ENCODE measurements around the gene TRA2B. TPM values are rescaled to one million over a fixed set of nuclear protein-coding genes. Genes with fewer than 3 reads are reported as not detected.

The TRA2B gene
- total and polyA plus RNA-seq, 10 donors: 101 to 235 (median 143) TPM

DNA sequence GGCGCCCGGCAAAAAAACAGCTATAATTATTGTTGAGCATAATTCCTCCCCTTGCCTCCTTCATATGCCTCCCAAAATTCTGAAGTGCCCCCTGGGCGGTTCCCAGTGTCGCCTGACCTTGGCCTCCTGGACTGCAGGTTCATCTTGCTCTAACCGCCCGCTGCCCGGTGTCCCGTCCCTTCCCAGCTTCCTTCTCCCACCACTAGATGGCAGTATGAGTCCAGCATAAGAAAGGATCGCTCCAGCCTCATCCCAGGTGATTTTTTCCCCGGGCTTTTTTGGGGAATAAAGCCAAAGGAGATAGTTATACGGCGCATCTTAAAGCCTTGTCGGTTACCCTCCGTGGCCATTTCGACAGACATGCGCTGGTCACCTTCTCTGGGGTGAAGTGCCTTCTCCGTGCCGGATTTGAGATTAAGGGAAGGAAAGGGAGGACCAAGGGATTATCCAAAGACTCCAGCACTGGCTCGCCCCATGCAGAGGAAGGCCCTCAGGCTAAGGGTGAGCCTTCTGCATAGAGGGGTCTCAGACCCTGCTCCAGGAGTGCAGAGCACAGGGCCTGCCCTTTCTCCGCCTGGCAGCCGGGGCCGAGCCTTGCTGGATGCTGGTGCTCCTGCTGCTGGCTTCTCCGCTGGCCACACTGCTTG is 45.8 kb upstream of the TRA2B start:
- H3K9me3 ChIP-seq: no peaks in the 10 kb centered on the region
- no peak overlapping the region for H3K4me3 ChIP-seq
- TF ChIP-seq POLR2AphosphoS5 (IDR thresholded peaks at IDR 0.05) (no peak), POLR2A (IDR thresholded peaks at IDR 0.05) (no peak)
- TF ChIP-seq, protein P1, sequence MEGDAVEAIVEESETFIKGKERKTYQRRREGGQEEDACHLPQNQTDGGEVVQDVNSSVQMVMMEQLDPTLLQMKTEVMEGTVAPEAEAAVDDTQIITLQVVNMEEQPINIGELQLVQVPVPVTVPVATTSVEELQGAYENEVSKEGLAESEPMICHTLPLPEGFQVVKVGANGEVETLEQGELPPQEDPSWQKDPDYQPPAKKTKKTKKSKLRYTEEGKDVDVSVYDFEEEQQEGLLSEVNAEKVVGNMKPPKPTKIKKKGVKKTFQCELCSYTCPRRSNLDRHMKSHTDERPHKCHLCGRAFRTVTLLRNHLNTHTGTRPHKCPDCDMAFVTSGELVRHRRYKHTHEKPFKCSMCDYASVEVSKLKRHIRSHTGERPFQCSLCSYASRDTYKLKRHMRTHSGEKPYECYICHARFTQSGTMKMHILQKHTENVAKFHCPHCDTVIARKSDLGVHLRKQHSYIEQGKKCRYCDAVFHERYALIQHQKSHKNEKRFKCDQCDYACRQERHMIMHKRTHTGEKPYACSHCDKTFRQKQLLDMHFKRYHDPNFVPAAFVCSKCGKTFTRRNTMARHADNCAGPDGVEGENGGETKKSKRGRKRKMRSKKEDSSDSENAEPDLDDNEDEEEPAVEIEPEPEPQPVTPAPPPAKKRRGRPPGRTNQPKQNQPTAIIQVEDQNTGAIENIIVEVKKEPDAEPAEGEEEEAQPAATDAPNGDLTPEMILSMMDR (IDR thresholded peaks at IDR 0.05 in 8 of 11, conservative IDR thresholded peaks at IDR 0.05 in 3 of 11): peak; percentile 71 to 96 (median 90)
- peaks cover 2 to 11% (median 7%) of the 10 kb centered on the region in 6 donors for H3K4me1 ChIP-seq
- 12 to 22% (median 20%) methylated on average over 20 to 23 of the region's 23 CpGs for WGBS, 5 donors
- DNase-seq: peak; percentile 86
- H3K27ac ChIP-seq: no peak overlapping the region
- no peaks in the 10 kb centered on the region for H3K36me3 ChIP-seq
- intact Hi-C loops (cut with DNase I; ENCODE audit: low total_unique reads): loop anchor here (2.0 to 10.0 kb wide), 2 partner anchors 261 to 557 kb away; no protein-coding TSS in a partner anchor
- H3K27me3 ChIP-seq (replicated peaks in 1 of 7): peaks cover 0 to 31% (median 11%) of the 10 kb centered on the region in 7 donors

GRCh38 chr3:185982632-185983031 is 44.8 kb upstream of the TRA2B start:
- no peaks in the 10 kb centered on the region for H3K9me3 ChIP-seq
- peaks cover 0 to 31% (median 11%) of the 10 kb centered on the region in 7 donors for H3K27me3 ChIP-seq (replicated peaks in 1 of 7)
- H3K27ac ChIP-seq: no peak overlapping the region
- DNase-seq: no peak
- H3K36me3 ChIP-seq: no peaks in the 10 kb centered on the region
- 69 to 85% (median 79%) methylated on average over 3 of the region's 3 CpGs for WGBS, 5 donors
- no peak overlapping the region for H3K4me3 ChIP-seq
- no peak for TF ChIP-seq POLR2AphosphoS5 (IDR thresholded peaks at IDR 0.05)
- TF ChIP-seq, protein P1 (IDR thresholded peaks at IDR 0.05 in 8 of 11, conservative IDR thresholded peaks at IDR 0.05 in 3 of 11): no peak
- H3K4me1 ChIP-seq: peaks cover 2 to 11% (median 7%) of the 10 kb centered on the region in 6 donors
- intact Hi-C loops (cut with DNase I; ENCODE audit: low total_unique reads): loop anchor here (2.0 to 10.0 kb wide), 2 partner anchors 262 to 558 kb away; no protein-coding TSS in a partner anchor

DNA sequence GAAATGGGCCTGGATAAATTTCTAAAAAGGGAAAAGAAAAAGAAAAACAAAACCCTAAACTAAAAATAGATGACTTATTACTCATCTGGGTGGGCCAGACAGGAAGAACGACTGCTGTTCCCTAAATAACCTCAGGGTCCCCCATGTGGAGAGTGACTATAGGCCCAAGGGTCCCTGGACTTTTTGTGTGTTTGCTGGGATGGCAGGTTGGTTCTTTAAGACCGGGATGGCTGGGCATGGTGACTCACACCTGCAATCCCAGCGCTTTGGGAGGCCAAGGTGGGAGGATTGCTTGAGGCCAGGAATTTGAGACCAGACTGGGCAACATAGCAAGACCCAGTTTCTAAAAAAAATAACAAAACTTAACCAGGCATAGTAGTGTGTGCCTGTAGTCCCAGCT is 43.8 kb upstream of the TRA2B start:
- intact Hi-C loops (cut with DNase I; ENCODE audit: low total_unique reads): loop anchor here (2.0 to 10.0 kb wide), 2 partner anchors 263 to 559 kb away; no protein-coding TSS in a partner anchor
- peaks cover 2 to 16% (median 8%) of the 10 kb centered on the region in 6 donors for H3K4me1 ChIP-seq
- no peaks in the 10 kb centered on the region for H3K9me3 ChIP-seq
- no peak overlapping the region for H3K27ac ChIP-seq
- H3K4me3 ChIP-seq: no peak overlapping the region
- no peak for DNase-seq
- WGBS, 5 donors: 59 to 73% (median 70%) methylated on average over 3 of the region's 3 CpGs
- H3K36me3 ChIP-seq: no peaks in the 10 kb centered on the region
- no peak for TF ChIP-seq POLR2AphosphoS5 (IDR thresholded peaks at IDR 0.05)
- TF ChIP-seq, protein P1 (IDR thresholded peaks at IDR 0.05 in 8 of 11, conservative IDR thresholded peaks at IDR 0.05 in 3 of 11): no peak
- TF ChIP-seq POLR2A (IDR thresholded peaks at IDR 0.05): no peak
- peaks cover 0 to 31% (median 11%) of the 10 kb centered on the region in 7 donors for H3K27me3 ChIP-seq (replicated peaks in 1 of 7)

DNA sequence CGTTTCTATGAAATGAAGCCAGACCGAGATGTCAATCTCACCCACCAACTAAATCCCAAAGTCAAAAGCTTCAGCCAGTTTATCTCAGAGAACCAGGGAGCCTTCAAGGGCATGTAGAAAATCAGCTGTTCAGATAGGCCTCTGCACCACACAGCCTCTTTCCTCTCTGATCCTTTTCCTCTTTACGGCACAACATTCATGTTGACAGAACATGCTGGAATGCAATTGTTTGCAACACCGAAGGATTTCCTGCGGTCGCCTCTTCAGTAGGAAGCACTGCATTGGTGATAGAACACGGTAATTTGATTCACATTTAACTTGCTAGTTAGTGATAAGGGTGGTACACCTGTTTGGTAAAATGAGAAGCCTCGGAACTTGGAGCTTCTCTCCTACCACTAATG is 41.9 kb upstream of the TRA2B start:
- Histone ChIP-seq H3K27ac (no peak overlapping the region), H3K4me1 (peaks cover 2 to 16% (median 8%) of the 10 kb centered on the region in 6 donors), H3K36me3 (no peaks in the 10 kb centered on the region), H3K4me3 (no peak overlapping the region), H3K27me3 (replicated peaks in 1 of 7) (peaks cover 0 to 25% (median 10%) of the 10 kb centered on the region in 7 donors), H3K9me3 (no peaks in the 10 kb centered on the region)
- no peak for DNase-seq
- TF ChIP-seq POLR2AphosphoS5 (IDR thresholded peaks at IDR 0.05) (no peak), POLR2A (IDR thresholded peaks at IDR 0.05) (no peak)
- TF ChIP-seq, protein P1 (IDR thresholded peaks at IDR 0.05 in 8 of 11, conservative IDR thresholded peaks at IDR 0.05 in 3 of 11): no peak
- WGBS, 5 donors: 59 to 84% (median 76%) methylated on average over 8 of the region's 8 CpGs
- intact Hi-C loops (cut with DNase I; ENCODE audit: low total_unique reads): loop anchor here (10.0 kb wide), 1 partner anchor 265 kb away; no protein-coding TSS in a partner anchor
